ENCODE results near the gene MACROH2A2. TPM values are rescaled to one million over a fixed set of nuclear protein-coding genes. Genes with fewer than 3 reads are reported as not detected.
"Not testable (repeated sequence)": the region's sequence is repeated elsewhere in the genome, so short reads cannot be mapped to it uniquely, and the experiment has no call there.

MACROH2A2 gene
- total RNA-seq, 1 donor from 2014 or later: 31.2 TPM

DNA sequence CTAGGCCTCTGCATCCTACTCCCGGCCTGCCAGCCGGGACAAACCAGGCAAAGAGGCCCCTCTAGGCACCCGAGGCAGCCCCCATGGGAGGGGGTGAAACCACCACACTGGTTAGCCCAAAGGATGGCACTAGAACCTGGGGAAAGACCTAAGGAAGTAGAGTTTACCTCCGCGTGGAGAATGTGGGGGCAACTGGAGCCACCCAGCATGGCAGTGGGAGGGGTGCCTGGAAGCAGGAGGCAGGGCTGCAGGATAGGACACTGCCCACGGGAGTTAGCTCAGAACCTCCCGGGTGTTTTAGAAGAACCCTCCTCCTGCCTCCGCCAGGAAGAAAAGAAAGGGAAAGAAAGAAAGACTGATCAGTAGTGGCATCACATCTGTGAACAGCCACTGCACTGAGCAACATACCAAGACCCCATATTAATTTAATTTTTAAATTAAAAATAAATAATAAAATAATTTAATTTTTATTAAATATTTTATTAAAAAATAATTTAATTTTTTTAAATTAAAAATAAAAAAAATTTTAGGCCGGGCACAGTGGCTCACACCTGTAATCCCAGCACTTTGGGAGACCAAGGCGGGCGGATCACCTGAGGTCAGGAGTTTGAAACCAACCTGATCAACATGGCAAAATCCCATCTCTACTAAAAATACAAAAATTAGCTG is 68.8 kb downstream of the MACROH2A2 start:
- H3K27ac Mint-ChIP-seq (ENCODE audit: unreplicated experiment): no peak overlapping the region

GRCh38 chr10:70122742-70123141 is 70.1 kb downstream of the MACROH2A2 start:
- no peak for TF ChIP-seq CTCF (IDR thresholded peaks at IDR 0.05)
- peaks cover 9% of the 10 kb centered on the region for H3K36me3 Mint-ChIP-seq (ENCODE audit: unreplicated experiment)
- DNase-seq (ENCODE audit: extremely low spot score, unreplicated experiment): no peak
- H3K27ac Mint-ChIP-seq (ENCODE audit: unreplicated experiment): no peak overlapping the region
- no peaks in the 10 kb centered on the region for H3K4me1 Mint-ChIP-seq (ENCODE audit: unreplicated experiment)
- no peak overlapping the region for H3K4me3 Mint-ChIP-seq (ENCODE audit: unreplicated experiment)
- H3K9me3 Mint-ChIP-seq (ENCODE audit: unreplicated experiment): no peaks in the 10 kb centered on the region
- no peaks in the 10 kb centered on the region for H3K27me3 Mint-ChIP-seq (ENCODE audit: unreplicated experiment)

More for the DNA sequence above, 68.8 kb downstream of the MACROH2A2 start:
- no peaks in the 10 kb centered on the region for H3K4me1 Mint-ChIP-seq (ENCODE audit: unreplicated experiment)
- H3K4me3 Mint-ChIP-seq (ENCODE audit: unreplicated experiment): no peak overlapping the region
- H3K9me3 Mint-ChIP-seq (ENCODE audit: unreplicated experiment): no peaks in the 10 kb centered on the region
- H3K36me3 Mint-ChIP-seq (ENCODE audit: unreplicated experiment): peaks cover 13% of the 10 kb centered on the region
- no peak for TF ChIP-seq CTCF (IDR thresholded peaks at IDR 0.05)
- DNase-seq (ENCODE audit: extremely low spot score, unreplicated experiment): no peak
- no peaks in the 10 kb centered on the region for H3K27me3 Mint-ChIP-seq (ENCODE audit: unreplicated experiment)

DNA sequence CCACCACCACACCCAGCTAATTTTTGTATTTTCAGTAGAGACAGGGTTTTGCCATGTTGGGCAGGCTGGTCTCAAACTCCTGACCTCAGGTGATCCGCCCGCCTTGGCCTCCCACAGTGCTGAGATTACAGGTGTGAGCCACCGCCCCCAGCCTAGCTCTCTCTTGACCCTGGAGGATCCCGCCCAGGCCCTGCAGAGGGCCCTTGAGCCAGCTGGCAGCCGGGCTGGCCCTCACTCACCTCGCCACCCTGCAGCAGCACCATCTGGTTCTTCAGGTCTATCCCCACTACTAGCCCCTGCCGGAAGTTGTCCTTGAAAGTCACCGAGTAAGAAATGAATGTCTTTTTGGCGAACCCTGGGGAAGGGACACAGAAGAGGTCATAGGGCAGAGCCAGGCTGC is 70.5 kb downstream of the MACROH2A2 start:
- DNase-seq (ENCODE audit: extremely low spot score, unreplicated experiment); H3K9me3 Mint-ChIP-seq (ENCODE audit: unreplicated experiment); H3K27ac Mint-ChIP-seq (ENCODE audit: unreplicated experiment); H3K27me3 Mint-ChIP-seq (ENCODE audit: unreplicated experiment); H3K4me1 Mint-ChIP-seq (ENCODE audit: unreplicated experiment); H3K36me3 Mint-ChIP-seq (ENCODE audit: unreplicated experiment); H3K4me3 Mint-ChIP-seq (ENCODE audit: unreplicated experiment): not testable (repeated sequence)

- H3K4me1 Mint-ChIP-seq (ENCODE audit: unreplicated experiment): no peaks in the 10 kb centered on the region
- H3K27ac Mint-ChIP-seq (ENCODE audit: unreplicated experiment): no peak overlapping the region
Measured at GRCh38 chr10:70123817-70124216, 71.2 kb downstream of the MACROH2A2 start.

DNA sequence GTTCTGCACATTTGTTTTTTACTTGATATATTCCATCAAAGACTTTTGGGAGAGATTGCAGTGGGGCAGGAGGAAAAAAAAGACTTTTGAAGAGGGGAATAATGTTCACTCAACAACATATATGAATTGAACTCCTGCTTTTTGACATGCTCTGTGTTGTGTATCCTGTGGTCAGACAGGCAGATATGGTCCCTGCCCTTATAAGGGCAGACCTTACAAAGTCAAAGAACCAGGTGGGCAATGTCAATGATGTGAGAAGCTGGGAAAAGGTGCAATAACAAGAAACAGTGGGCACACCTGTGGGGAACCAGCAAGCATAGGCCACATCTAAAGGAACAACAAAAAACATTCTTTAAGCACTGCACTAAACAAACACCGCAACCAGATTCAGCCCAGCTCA is 71.8 kb downstream of the MACROH2A2 start:
- no peak overlapping the region for H3K27ac Mint-ChIP-seq (ENCODE audit: unreplicated experiment)
- no peaks in the 10 kb centered on the region for H3K27me3 Mint-ChIP-seq (ENCODE audit: unreplicated experiment)
- no peaks in the 10 kb centered on the region for H3K9me3 Mint-ChIP-seq (ENCODE audit: unreplicated experiment)
- DNase-seq (ENCODE audit: extremely low spot score, unreplicated experiment): no peak
- H3K4me3 Mint-ChIP-seq (ENCODE audit: unreplicated experiment): no peak overlapping the region
- H3K4me1 Mint-ChIP-seq (ENCODE audit: unreplicated experiment): no peaks in the 10 kb centered on the region
- TF ChIP-seq CTCF (IDR thresholded peaks at IDR 0.05): no peak
- peaks cover 9% of the 10 kb centered on the region for H3K36me3 Mint-ChIP-seq (ENCODE audit: unreplicated experiment)

More at GRCh38 chr10:70123817-70124216, 71.2 kb downstream of the MACROH2A2 start:
- peaks cover 9% of the 10 kb centered on the region for H3K36me3 Mint-ChIP-seq (ENCODE audit: unreplicated experiment)
- H3K27me3 Mint-ChIP-seq (ENCODE audit: unreplicated experiment): no peaks in the 10 kb centered on the region
- H3K9me3 Mint-ChIP-seq (ENCODE audit: unreplicated experiment): no peaks in the 10 kb centered on the region
- TF ChIP-seq CTCF (IDR thresholded peaks at IDR 0.05): no peak
- H3K4me3 Mint-ChIP-seq (ENCODE audit: unreplicated experiment): no peak overlapping the region
- no peak for DNase-seq (ENCODE audit: extremely low spot score, unreplicated experiment)
